SK-N-SH (cell line): Measurements from ENCODE around the gene FERMT1. TPM values are rescaled to one million over a fixed set of nuclear protein-coding genes. Genes with fewer than 3 reads are reported as not detected.

Experiments
- CTCF ChIA-PET: fragments of 300-600, 350-600 bp; formaldehyde crosslinking; extraction: SDS; loops from one replicate; lab custom pipeline; 2021; lab: Yijun Ruan, JAX
- POLR2A ChIA-PET: fragments of 350-600 bp; sonication (Branson Sonifier 250); formaldehyde crosslinking; extraction: SDS; loops from one replicate; lab custom pipeline; 2020; ENCODE audit warnings: antibody characterized with exemption, inconsistent platforms; lab: Yijun Ruan, JAX
- DNase-seq: peaks from one replicate; pipeline ENCODE4 v3.0.0; 2012
- H2AFZ ChIP-seq: fragments of 200-600 bp; sonication (generic); 2 replicates; pipeline ENCODE4 v1.8.1; 2016; ENCODE audit warnings: antibody characterized with exemption, mild to moderate bottlenecking, low read depth
- H3F3A ChIP-seq: fragments of 200-600 bp; sonication (generic); replicated peaks from 2 replicates; pipeline ENCODE3; 2016; ENCODE audit warnings: antibody characterized with exemption, mild to moderate bottlenecking; ENCODE audit not compliant: insufficient read depth
- H3K27ac ChIP-seq, 2 experiments: fragments of 200-500 bp in 1 of 2; fragments of 200-600 bp in 1 of 2; sonication (Bioruptor generic) in 1 of 2; sonication (generic), shearing (Covaris generic) in 1 of 2; 2 replicates each; pipeline versions ENCODE4 v1.5.1 to v1.6.1; 2014 to 2016; ENCODE audit warnings: low read depth in 2 of 2, inconsistent platforms in 1 of 2, low read length in 1 of 2, mild to moderate bottlenecking in 1 of 2, mixed read lengths in 1 of 2
- H3K27me3 ChIP-seq: fragments of 200-600 bp; sonication (generic), shearing (Covaris generic); 2 replicates; pipeline ENCODE4 v1.6.1; 2016; ENCODE audit warnings: mixed run types; ENCODE audit not compliant: insufficient read depth
- H3K36me3 ChIP-seq, 2 experiments: fragments of 200-500 bp in 1 of 2; fragments of 200-600 bp in 1 of 2; sonication (Bioruptor generic) in 1 of 2; sonication (generic) in 1 of 2; replicated peaks in 1 of 2; 2 replicates each; pipeline versions ENCODE3 to v1.5.1; 2014 to 2016; ENCODE audit warnings: low read length in 1 of 2, mild to moderate bottlenecking in 1 of 2; ENCODE audit not compliant: insufficient read depth in 2 of 2, control insufficient read depth in 1 of 2
- H3K4me1 ChIP-seq, 2 experiments: fragments of 200-500 bp in 1 of 2; fragments of 200-600 bp in 1 of 2; sonication (Bioruptor generic) in 1 of 2; sonication (generic), shearing (Covaris generic) in 1 of 2; 2 replicates each; pipeline versions ENCODE4 v1.5.1 to v1.6.1; 2014 to 2016; ENCODE audit warnings: low read depth in 1 of 2, low read length in 1 of 2, mixed run types in 1 of 2; ENCODE audit not compliant: insufficient read depth in 2 of 2, control insufficient read depth in 1 of 2
- H3K4me2 ChIP-seq: fragments of 200-600 bp; sonication (generic), shearing (Covaris generic); 2 replicates; pipeline ENCODE4 v1.6.1; 2017; ENCODE audit warnings: mixed run types
- H3K4me3 ChIP-seq, 2 experiments: fragments of 200-500 bp in 1 of 2; fragments of 200-600 bp in 1 of 2; sonication (Bioruptor generic) in 1 of 2; sonication (generic), shearing (Covaris generic) in 1 of 2; 2 replicates each; pipeline versions ENCODE4 v1.5.1 to v1.8.1; 2014 to 2016; ENCODE audit warnings: low read depth in 2 of 2, inconsistent platforms in 1 of 2, low read length in 1 of 2, mild to moderate bottlenecking in 1 of 2, mixed read lengths in 1 of 2, moderate library complexity in 1 of 2
- H3K79me2 ChIP-seq: fragments of 200-600 bp; sonication (generic); 2 replicates; pipeline ENCODE4 v1.8.1; 2017; ENCODE audit warnings: mild to moderate bottlenecking; ENCODE audit not compliant: insufficient read depth
- H3K9ac ChIP-seq: fragments of 200-600 bp; sonication (generic); 2 replicates; pipeline ENCODE4 v1.6.1; 2017; ENCODE audit warnings: mixed run types
- H3K9me2 ChIP-seq: fragments of 200-600 bp; sonication (generic); 2 replicates; pipeline ENCODE4 v1.6.1; 2017; ENCODE audit warnings: mixed run types
- H3K9me3 ChIP-seq: fragments of 200-600 bp; sonication (generic); 2 replicates; pipeline ENCODE4 v1.6.1; 2017; ENCODE audit warnings: mixed run types, mild to moderate bottlenecking, moderate library complexity
- H4K20me1 ChIP-seq: fragments of 200-600 bp; sonication (generic); 2 replicates; pipeline ENCODE4 v1.6.1; 2017; ENCODE audit warnings: mild to moderate bottlenecking, mixed run types; ENCODE audit not compliant: insufficient read depth
- EZH2phosphoT487 ChIP-seq: fragments of 200-600 bp; sonication (generic); IDR thresholded peaks from 2 replicates; pipeline ENCODE4 v1.6.1; 2017; ENCODE audit warnings: low read depth, mixed run types, mild to moderate bottlenecking, antibody characterized with exemption, moderate library complexity, borderline replicate concordance
- FOSL2 ChIP-seq: IDR thresholded peaks from 2 replicates; pipeline ENCODE4 v1.4.0; 2012; ENCODE audit warnings: low read depth, mild to moderate bottlenecking, moderate library complexity, borderline replicate concordance
- FOXJ3 ChIP-seq: sonication (generic); formaldehyde crosslinking; IDR thresholded peaks from 2 replicates; pipeline ENCODE4 v1.5.1; 2020; ENCODE audit warnings: mild to moderate bottlenecking, missing genetic modification reagents
- GABPA ChIP-seq: IDR thresholded peaks from 2 replicates; pipeline ENCODE4 v1.4.0; 2012; ENCODE audit warnings: low read depth, mild to moderate bottlenecking
- MEF2A ChIP-seq: IDR thresholded peaks from 2 replicates; pipeline ENCODE4 v1.4.0; 2012; ENCODE audit warnings: low read depth, borderline replicate concordance
- NRF1 ChIP-seq: IDR thresholded peaks from 2 replicates; pipeline ENCODE4 v1.6.1; 2012; ENCODE audit warnings: low read depth, mild to moderate bottlenecking, low read length
- RAD21 ChIP-seq: IDR thresholded peaks from 2 replicates; pipeline ENCODE4 v1.6.1; 2012; ENCODE audit warnings: mild to moderate bottlenecking, low read length
- RFX5 ChIP-seq: IDR thresholded peaks from 2 replicates; pipeline ENCODE4 v1.6.1; 2012; ENCODE audit warnings: mild to moderate bottlenecking, improper control_type of control experiment, low read length
- SIN3A ChIP-seq: IDR thresholded peaks from 2 replicates; pipeline ENCODE4 v1.6.1; 2012; ENCODE audit warnings: low read depth, mild to moderate bottlenecking, low read length, moderate library complexity, borderline replicate concordance
- SMC3 ChIP-seq: IDR thresholded peaks from 2 replicates; pipeline ENCODE4 v1.6.1; 2012; ENCODE audit warnings: low read depth, low read length, improper control_type of control experiment
- TAF1 ChIP-seq: IDR thresholded peaks from 2 replicates; pipeline ENCODE4 v1.6.1; 2012; ENCODE audit warnings: low read depth, mild to moderate bottlenecking, low read length, moderate library complexity, borderline replicate concordance
- TCF12 ChIP-seq: IDR thresholded peaks from 2 replicates; pipeline ENCODE4 v1.4.0; 2012
- YY1 ChIP-seq: IDR thresholded peaks from 2 replicates; pipeline ENCODE4 v1.4.0; 2012; ENCODE audit warnings: low read depth, mild to moderate bottlenecking
- WGBS: methylation state at CpG from one replicate; pipeline ENCODE4 v1.1.6; 2017; ENCODE audit warnings: low lambda C conversion rate; 5-methylcytosine and 5-hydroxymethylcytosine counted together
- polyA plus RNA-seq, 3 experiments: library from polyadenylated mRNA; depleted of rRNA; stranded (reverse); fragments of >200 nt; gene quantifications; 2 replicates each; pipeline ENCODE4 v1.2.3, GENCODE V29; 2012
- TF ChIP-seq, protein P1 (sequence below): fragments of 200-600 bp; sonication (generic); IDR thresholded peaks from 2 replicates; pipeline ENCODE4 v1.6.1; 2017; ENCODE audit warnings: antibody characterized with exemption, mild to moderate bottlenecking, moderate library complexity
- TF ChIP-seq, protein P2 (sequence below): IDR thresholded peaks from 2 replicates; pipeline ENCODE4; 2012
- TF ChIP-seq, protein P3 (sequence below): IDR thresholded peaks from 2 replicates; pipeline ENCODE4 v1.4.0; 2012; ENCODE audit warnings: low read depth
- TF ChIP-seq, protein P4 (sequence below): IDR thresholded peaks from 2 replicates; pipeline ENCODE4 v1.4.0; 2012; ENCODE audit warnings: low read depth, borderline replicate concordance

The FERMT1 gene
- polyA plus RNA-seq, 1 of the 3 experiments (the other 2 are of a cell fraction) = 0.81 TPM

DNA sequence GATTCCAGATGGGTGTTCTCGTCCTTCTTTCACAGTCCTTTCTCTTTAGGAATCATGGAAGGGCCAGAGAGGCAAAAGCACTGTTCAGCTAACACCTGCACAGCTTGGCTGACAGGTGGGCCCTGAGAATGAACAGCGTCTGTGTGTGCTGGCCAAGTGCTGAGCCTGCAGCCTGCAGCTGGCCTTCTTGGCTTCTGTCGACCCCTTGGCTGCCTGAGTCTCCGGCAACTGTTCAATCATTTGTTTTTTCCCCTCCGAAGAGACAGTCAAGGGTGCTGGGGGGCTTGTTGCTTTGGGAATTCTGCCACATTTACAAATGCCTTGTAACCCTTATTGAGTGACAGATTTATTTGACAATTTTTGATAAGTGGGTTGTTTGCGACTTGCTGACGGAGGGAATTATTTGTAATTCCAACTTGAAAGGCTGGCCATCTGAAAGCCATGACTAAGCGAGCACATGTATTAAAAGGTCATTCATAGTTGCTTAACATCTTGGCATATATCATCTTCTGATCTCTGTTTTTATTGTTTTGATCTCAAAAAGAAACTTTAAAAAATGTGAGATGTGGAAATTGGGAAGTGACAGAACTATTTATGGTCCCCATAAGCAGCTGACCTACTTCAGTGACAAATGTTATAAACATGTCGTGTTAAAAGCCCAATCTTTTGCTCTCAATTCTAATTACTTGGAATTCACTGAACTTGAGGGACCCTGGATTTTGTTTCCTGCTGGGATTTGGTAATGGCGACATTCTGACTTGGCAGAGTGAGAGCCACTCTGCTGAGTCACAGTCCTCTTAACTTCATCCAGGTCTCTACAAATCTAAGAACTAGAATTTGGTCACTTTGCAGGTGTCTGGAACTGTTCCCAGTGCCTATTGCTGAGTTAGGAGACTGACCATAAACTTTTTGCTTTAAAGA, 41.9 kb upstream of the FERMT1 start (continued):
- no peak for TF ChIP-seq NRF1
- TF ChIP-seq MEF2A = no peak
- TF ChIP-seq YY1 = no peak
- TF ChIP-seq TCF12 = no peak
- TF ChIP-seq, protein P1, sequence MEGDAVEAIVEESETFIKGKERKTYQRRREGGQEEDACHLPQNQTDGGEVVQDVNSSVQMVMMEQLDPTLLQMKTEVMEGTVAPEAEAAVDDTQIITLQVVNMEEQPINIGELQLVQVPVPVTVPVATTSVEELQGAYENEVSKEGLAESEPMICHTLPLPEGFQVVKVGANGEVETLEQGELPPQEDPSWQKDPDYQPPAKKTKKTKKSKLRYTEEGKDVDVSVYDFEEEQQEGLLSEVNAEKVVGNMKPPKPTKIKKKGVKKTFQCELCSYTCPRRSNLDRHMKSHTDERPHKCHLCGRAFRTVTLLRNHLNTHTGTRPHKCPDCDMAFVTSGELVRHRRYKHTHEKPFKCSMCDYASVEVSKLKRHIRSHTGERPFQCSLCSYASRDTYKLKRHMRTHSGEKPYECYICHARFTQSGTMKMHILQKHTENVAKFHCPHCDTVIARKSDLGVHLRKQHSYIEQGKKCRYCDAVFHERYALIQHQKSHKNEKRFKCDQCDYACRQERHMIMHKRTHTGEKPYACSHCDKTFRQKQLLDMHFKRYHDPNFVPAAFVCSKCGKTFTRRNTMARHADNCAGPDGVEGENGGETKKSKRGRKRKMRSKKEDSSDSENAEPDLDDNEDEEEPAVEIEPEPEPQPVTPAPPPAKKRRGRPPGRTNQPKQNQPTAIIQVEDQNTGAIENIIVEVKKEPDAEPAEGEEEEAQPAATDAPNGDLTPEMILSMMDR = no peak
- no peak for TF ChIP-seq GABPA
- TF ChIP-seq, protein P2, sequence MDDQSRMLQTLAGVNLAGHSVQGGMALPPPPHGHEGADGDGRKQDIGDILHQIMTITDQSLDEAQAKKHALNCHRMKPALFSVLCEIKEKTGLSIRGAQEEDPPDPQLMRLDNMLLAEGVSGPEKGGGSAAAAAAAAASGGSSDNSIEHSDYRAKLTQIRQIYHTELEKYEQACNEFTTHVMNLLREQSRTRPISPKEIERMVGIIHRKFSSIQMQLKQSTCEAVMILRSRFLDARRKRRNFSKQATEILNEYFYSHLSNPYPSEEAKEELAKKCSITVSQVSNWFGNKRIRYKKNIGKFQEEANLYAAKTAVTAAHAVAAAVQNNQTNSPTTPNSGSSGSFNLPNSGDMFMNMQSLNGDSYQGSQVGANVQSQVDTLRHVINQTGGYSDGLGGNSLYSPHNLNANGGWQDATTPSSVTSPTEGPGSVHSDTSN = no peak
- TF ChIP-seq, protein P3, sequence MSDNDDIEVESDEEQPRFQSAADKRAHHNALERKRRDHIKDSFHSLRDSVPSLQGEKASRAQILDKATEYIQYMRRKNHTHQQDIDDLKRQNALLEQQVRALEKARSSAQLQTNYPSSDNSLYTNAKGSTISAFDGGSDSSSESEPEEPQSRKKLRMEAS = no peak
- TF ChIP-seq, protein P4, sequence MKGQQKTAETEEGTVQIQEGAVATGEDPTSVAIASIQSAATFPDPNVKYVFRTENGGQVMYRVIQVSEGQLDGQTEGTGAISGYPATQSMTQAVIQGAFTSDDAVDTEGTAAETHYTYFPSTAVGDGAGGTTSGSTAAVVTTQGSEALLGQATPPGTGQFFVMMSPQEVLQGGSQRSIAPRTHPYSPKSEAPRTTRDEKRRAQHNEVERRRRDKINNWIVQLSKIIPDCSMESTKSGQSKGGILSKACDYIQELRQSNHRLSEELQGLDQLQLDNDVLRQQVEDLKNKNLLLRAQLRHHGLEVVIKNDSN = no peak
- TF ChIP-seq FOSL2 = no peak
- no peak for TF ChIP-seq RAD21
- no peak for TF ChIP-seq EZH2phosphoT487

DNA sequence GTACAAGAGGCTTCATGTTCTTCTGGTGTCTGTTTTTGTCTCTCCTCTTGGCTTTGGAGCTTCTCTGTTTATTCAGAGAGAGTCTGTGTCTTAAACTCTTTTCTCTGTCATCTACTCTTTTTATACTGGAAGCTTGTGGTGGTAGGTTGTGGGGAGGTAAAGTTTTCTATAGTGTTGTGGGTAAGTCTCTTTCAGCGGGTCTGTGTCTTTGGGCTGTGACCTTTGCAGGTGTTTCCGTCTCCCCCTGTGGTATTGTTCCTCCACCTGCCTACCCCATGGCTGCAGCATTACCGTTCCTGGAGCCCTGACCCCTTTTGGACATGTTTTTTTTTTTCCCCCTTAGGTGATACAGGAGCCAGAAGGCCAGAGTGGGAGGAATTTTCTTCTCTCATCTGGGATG, 37.9 kb upstream of the FERMT1 start:
- no peaks in the 10 kb centered on the region for H4K20me1 ChIP-seq
- DNase-seq = no peak
- H2AFZ ChIP-seq = no peak overlapping the region
- no peak overlapping the region for H3K27ac ChIP-seq
- H3K79me2 ChIP-seq = no peaks in the 10 kb centered on the region
- no peak overlapping the region for H3K4me2 ChIP-seq
- 11% methylated on average over 3 of the region's 3 CpGs for WGBS
- H3F3A ChIP-seq = no peaks in the 10 kb centered on the region
- TF ChIP-seq TAF1 (no peak), RAD21 (no peak), FOXJ3 (CRISPR knock-in tag) (no peak), FOSL2 (no peak), GABPA (no peak), RFX5 (no peak), SMC3 (no peak), SIN3A (no peak), NRF1 (no peak)
- TF ChIP-seq, protein P3 = no peak
- TF ChIP-seq, protein P1 = no peak
- TF ChIP-seq, all 33 proteins: peak for 0
- H3K9me2 ChIP-seq = no peaks in the 10 kb centered on the region
- peaks cover 5% of the 10 kb centered on the region; the same call in 1 of the 2 replicates for H3K9me3 ChIP-seq
- H3K27me3 ChIP-seq = no peaks in the 10 kb centered on the region
- CTCF ChIA-PET = no interaction called here
- no peak overlapping the region for H3K4me3 ChIP-seq
- H3K4me1 ChIP-seq = no peaks in the 10 kb centered on the region; a peak in 1 of 4 replicates
- POLR2A ChIA-PET = no interaction called here
- no peaks in the 10 kb centered on the region for H3K36me3 ChIP-seq
- no peak overlapping the region for H3K9ac ChIP-seq
